GM18505 (cell line): Measurements from ENCODE around the gene SLC23A2.
"Not testable (repeated sequence)": the region's sequence is repeated elsewhere in the genome, so short reads cannot be mapped to it uniquely, and the experiment has no call there.

ENCODE experiments used
- ATAC-seq: cut with Tn5 transposase; IDR thresholded peaks from one replicate; pipeline ENCODE4 v1.9.1; 2021; ENCODE audit not compliant: unreplicated experiment
- POLR2A ChIP-seq: IDR thresholded peaks from 4 replicates; pipeline ENCODE4 v1.6.1; 2011; ENCODE audit warnings: borderline replicate concordance; ENCODE audit not compliant: insufficient read depth, insufficient read length; ENCODE audit errors: extremely low read depth

The SLC23A2 gene

DNA sequence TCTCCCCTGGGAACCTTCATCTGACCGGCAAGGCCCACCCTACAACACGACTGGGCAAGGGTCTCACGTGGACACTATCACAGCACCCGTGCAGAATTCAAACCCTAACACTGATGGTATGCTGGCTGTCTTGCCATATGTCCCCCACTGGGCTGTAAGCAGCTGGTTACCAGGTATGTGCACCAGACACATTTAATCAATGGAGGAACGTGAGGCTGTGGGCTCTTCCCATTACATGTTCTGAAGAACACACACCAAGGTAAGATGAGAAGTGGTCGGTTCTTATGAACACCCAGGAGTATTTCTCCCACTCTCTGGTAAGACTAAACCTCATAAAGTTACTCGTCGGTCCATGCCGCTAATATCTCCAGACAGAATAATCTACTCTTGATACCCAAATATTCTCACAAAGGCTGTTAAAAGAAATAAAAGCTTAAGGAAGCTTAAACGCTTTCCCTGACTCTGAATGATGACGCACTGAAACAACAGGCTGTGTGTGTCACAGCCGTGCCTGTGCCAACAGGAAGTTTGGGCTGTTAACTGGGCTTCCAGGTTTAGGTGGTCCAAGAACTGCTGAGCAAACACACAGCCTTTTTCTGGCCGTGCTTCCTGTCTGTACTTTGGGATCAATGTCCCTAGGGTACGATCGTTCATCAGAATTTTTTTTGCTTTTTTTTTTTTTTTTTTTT lies 75.3 kb downstream of the SLC23A2 start:
- TF ChIP-seq POLR2A = no peak
- ATAC-seq = no peak

DNA sequence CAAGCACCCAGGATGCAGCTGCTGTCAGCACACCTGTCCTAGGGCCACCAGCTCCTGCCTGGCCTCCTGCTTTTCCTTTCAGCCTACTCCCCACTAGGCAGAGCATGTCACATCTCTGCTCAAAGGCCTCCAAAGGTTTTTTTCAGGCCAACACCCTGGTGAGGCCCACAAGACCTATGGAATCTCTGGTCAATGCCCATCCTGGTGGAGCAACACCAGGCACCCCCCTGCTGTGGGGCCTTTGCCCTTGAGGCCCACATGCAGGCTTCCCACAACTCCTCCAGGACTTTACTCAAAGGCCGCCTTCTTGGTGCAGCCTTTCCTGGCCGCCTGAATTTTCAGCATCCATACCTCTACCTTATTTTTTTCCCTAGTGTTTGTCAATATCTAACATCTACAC lies 76.9 kb downstream of the SLC23A2 start:
- TF ChIP-seq POLR2A = no peak
- ATAC-seq = no peak

DNA sequence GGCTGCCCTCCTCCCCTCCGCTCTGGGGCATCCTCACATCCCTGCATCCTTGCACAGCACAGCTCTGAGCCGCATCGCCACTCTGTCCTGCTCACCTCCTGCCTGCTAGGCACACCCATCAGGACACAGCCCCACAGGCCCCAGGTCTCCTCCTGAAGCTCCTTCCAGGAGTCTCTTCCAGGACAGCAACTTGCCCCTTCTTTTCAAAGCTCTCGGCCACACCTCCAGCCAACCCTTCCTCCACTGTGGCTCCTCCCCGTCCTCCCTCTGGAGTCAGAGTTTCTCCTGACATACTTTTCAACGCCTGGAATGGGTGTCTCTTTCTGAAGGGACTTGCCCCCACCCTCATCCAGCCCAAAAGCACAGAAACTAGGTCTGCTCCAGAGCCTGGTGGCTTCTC lies 77.3 kb downstream of the SLC23A2 start:
- ATAC-seq = no peak
- TF ChIP-seq POLR2A = no peak

DNA sequence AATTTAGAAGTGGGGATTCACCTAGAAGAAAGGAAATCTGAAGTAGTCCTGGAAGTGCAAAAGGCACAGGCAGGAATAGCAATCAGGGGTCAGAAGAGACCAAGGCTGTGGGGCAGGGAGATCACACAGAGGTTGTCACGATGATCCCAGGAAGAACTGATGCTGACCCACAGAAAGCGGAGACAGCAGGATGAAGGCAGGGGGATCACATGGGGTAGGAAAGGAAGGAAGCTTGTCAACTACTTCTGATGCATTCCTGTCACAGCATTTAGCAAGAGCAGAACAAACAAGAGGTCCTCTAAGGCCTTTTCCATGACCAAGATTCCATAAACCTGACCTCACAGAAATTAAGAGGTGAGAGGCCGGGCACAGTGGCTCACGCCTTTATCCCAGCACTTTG lies 79.1 kb downstream of the SLC23A2 start:
- TF ChIP-seq POLR2A = no peak
- no peak for ATAC-seq

DNA sequence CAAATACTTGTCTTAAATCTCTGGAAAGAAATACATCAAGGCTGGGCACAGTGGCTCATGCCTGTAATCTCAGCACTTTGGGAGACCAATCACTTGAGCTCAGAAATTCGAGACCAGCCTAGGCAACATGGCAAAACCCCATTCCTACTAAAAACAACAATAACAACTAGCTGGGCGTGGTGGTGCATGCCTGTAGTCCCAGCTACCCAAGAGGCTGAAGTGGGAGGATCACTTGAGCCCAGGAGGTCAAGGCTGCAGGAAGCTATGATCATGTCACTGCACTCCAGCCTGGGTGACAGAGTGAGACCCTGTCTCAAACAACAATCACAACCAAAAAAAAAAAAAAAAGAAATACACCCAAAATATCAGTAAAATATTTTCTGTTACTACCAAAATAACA lies 80.0 kb downstream of the SLC23A2 start:
- not testable (repeated sequence) for ATAC-seq

DNA sequence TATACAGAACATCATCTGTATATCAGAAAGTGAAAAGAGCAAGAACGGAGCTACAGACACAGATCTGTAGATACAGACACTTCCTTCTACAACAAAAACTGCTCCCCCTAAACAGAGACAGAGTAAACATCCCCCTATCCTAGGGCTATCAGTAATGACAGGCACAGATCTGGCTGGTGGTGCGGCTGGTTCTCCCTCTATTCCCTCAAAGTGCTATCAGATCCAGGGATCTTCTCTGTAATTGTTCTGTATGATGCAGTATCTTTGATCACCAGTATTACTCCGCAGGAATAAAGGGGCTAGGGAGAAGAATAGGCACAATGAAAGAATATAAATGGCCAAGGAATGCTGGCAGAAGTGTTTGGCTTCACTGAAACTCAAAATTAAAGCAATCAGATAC lies 80.7 kb downstream of the SLC23A2 start:
- ATAC-seq = no peak
- TF ChIP-seq POLR2A = no peak

DNA sequence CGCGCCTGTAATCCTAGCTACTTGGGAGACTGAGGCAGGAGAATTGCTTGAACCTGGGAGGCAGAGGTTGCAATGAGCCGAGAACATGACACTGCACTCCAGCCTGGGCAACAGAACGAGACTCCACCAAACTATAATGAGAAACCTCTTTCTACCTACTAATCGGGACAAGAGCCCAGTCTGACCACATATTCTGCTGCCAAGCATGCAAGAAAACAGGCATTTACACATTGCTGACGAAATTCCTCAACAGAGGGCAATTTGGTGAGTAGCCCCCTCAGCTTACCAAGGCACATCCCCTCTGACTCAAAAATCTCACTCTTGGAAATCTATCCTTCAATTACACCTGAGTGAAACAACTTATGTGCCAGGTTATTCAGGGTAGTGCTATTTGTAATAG lies 81.2 kb downstream of the SLC23A2 start:
- no peak for TF ChIP-seq POLR2A
- ATAC-seq = no peak

DNA sequence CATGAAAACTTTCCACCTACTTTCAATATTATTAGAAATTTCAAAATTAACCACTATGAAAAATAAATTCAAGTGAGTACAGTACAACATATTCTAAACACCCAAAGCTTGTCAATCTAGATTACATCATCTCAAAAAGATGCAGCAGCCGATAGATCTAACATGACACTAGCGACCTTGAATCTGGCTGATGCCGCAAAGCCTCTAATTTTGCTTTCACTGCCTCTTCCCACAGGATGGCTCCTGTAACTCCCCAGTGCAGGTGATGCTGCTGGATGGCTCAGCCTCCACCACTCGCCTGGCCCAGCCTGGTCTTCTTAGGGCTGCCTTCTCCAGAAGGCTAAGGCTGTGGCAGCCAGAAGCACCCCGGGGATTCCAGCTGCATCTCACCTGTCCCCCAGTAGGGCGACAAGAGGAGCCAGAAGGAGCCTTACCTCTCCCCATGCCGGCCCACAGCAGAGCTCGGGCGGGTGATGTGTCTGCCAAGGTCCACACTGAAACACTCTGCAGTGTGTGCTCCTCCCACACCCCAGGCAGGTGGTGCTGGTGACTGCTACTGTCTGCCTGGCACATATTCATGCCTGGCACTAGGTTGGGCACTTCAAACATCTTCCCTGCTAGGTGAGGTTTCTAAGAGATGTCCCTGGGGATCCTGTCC lies 82.1 kb downstream of the SLC23A2 start:
- TF ChIP-seq POLR2A = no peak
- no peak for ATAC-seq

DNA sequence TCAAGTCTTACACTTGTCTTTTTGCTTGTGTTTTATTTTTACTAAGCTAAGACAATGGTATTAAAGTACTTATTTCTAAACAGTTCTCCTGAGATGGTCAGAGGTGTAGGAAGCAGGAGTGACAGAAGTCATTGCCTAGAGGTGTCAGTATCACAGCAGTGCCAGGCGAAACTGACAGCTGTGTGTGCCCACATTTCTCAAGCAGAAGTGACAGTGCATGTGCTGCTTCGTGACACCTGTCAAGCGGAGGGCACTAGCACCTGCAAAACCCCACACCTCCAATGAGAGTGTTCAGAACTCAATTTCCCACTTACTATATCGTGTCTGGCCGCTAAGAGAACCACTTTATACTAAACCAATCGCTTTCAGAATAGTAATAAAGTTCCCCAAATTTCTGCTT lies 82.8 kb downstream of the SLC23A2 start:
- ATAC-seq = no peak

DNA sequence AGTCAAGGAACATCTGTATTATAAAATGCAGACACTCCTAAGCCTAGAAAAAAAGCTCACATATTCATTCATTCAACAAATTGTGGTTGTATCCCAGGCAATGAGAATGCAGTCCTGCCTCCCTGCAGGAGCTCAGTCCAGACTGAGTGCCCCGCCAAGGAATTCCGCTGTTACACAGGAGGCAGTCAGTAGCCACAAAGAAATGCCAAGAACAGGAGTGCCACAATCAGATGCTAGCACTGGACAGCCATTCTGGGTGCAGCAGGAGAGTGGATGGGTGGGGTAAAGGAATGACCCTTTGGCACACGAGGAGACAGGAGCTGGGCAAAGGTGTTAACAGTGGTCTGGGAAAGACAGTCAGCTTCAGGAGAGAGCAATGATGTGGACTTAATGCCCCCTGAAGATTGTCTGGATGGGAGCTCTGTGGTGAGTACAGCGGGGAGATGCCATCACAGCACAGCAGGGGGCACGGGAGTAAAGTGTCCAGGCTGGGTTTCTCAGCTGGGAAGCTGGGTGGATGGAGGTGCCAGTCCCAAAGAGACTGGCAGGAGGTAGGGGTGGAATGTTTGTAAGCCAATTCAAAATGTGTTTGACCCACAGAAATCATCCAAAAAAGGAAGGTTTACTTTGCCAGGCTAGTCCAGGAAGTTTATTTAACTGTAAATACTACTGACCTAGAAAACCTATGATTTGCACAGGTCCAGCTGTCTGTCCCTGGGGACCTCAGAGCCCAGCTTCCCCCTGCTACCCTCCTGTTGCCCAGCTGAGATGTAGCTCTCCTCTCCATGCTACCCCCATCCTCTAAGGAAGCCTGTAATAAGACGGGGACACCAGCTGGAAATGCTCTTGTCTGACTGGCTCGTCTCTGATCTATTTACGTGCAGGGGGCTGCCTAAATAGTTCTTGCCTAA lies 84.1 kb downstream of the SLC23A2 start:
- no peak for ATAC-seq
- no peak for TF ChIP-seq POLR2A

More for the DNA sequence above, 82.8 kb downstream of the SLC23A2 start:
- TF ChIP-seq POLR2A = no peak

DNA sequence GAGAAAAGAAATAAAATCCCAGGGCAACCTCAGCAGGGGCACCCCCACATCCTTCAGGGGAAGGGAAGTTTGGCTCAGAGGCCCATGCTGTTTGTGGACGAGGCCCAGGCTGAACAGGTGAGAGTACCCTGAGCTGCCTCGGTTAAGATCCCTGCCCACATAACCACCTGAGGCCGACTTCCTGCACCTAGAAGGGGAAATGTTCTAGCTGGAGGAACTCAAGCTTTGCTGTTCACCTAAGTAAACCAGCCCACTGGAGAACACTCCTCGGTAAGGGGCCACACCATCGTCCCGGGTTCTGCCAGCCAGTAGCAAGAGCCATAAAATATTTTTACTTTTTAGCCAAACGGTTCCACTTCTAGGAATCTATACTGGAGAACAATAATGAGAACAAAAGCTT lies 88.2 kb downstream of the SLC23A2 start:
- no peak for ATAC-seq
- TF ChIP-seq POLR2A = no peak

DNA sequence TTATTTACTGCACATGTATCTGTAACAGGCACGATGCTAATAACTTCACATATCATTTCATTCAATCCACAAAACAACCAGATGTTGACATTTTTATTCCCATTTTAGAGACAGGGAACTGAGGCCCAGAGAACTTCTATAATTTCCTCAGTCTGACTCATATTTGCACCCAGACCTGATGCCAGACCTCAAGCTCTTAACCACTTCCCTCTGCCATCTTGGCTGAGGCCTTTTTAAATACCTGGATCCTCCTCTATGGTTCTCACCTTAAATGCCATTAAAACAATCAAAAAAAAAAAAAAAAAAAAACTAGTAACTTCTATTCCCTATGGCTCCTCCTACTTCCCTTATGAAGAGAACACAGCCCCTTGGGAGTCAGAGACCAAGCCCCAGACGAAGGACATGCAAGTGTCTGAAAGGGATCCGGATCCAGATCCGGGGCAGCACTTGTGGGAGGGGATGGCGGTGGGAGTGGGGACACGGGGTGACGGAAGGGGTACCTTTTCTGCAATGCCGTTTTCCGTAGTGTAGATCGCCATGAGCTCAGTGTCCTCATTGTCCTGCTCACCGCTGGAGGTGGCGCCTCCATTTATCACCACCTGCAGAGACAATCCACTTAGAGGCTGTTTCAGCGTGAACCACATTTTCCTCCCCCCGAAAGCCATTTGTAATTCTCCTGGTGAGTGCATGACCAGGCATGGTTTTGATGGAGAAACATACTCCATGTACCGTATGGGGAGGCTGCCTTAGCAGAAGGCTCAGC lies 88.7 kb downstream of the SLC23A2 start:
- ATAC-seq = no peak
- no peak for TF ChIP-seq POLR2A

DNA sequence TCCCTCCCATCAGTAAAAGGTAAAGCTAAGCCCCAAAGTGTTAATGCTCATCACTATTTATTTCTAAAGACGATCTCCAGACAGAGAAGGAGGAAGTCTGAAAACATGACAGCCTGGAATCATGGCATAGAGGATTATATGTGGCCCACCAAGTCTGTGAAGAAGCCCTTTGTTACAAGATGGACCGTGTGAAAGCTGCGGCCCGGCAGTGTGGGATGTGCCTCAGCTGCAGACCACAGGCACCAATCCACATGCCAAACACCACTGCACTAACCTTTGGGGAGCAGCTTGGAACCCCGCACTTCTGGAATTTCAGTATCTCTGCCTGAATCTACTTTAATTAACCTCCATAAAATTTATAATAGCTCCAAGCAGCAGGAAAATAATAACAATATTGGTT lies 90.4 kb downstream of the SLC23A2 start:
- ATAC-seq = no peak
- TF ChIP-seq POLR2A = no peak
